HepG2 (cell line): ENCODE data around the gene RAB15. TPM values are rescaled to one million over a fixed set of nuclear protein-coding genes. Genes with fewer than 3 reads are reported as not detected.
A peak's percentile ranks its signal among the peaks of the same experiment; 100 is the strongest.

ENCODE experiments used
- AHR ChIP-seq: IDR thresholded peaks from 2 replicates; pipeline ENCODE4 v1.6.1; 2018; ENCODE audit warnings: missing genetic modification reagents, missing compliant biosample characterization
- ATF7-NPFF ChIP-seq: sonication (generic); formaldehyde crosslinking; IDR thresholded peaks from 2 replicates; pipeline ENCODE4 v1.8.1; 2023; ENCODE audit warnings: mild to moderate bottlenecking, low read depth, missing genetic modification reagents, moderate library complexity
- CBX2 ChIP-seq, 2 experiments: fragments of 200-600 bp in 1 of 2; sonication (generic); formaldehyde crosslinking in 1 of 2; IDR thresholded peaks; 2 replicates each; pipeline versions ENCODE4 v1.7.0 to v1.8.1; 2018 to 2022; ENCODE audit warnings: low read depth in 2 of 2, low read length in 1 of 2, mild to moderate bottlenecking in 1 of 2, missing genetic modification reagents in 1 of 2
- EED ChIP-seq: sonication (generic); formaldehyde crosslinking; IDR thresholded peaks from 2 replicates; pipeline ENCODE4 v1.5.0; 2020; ENCODE audit warnings: mild to moderate bottlenecking, missing genetic modification reagents
- ETV5 ChIP-seq: IDR thresholded peaks from 2 replicates; pipeline ENCODE4 v1.6.1; 2018; ENCODE audit warnings: missing biosample characterization, missing genetic modification reagents, inconsistent platforms, borderline replicate concordance
- FOXO1 ChIP-seq: sonication (generic); formaldehyde crosslinking; IDR thresholded peaks from 2 replicates; pipeline ENCODE4 v1.4.0; 2020; ENCODE audit warnings: missing genetic modification reagents
- JUND ChIP-seq: sonication (generic); formaldehyde crosslinking; IDR thresholded peaks from 2 replicates; pipeline ENCODE4 v1.8.0; 2022; ENCODE audit warnings: mild to moderate bottlenecking, missing genetic modification reagents
- KDM5A ChIP-seq: fragments of 200-600 bp; sonication (generic); IDR thresholded peaks from 2 replicates; pipeline ENCODE4 v1.7.0; 2018; ENCODE audit warnings: antibody characterized with exemption, mild to moderate bottlenecking, low read length, borderline replicate concordance
- NFE2L2 ChIP-seq: fragments of 150-350 bp; IDR thresholded peaks from 2 replicates; pipeline ENCODE4 v1.6.1; 2014; ENCODE audit warnings: low read length
- NFKB2 ChIP-seq: sonication (generic); formaldehyde crosslinking; IDR thresholded peaks from 2 replicates; pipeline ENCODE4 v1.4.0; 2020; ENCODE audit warnings: missing genetic modification reagents, borderline replicate concordance
- PHB2 ChIP-seq: fragments of 450-650 bp; IDR thresholded peaks from 2 replicates; pipeline ENCODE4 v1.6.1; 2018; ENCODE audit not compliant: partially characterized antibody
- REL ChIP-seq: sonication (generic); formaldehyde crosslinking; conservative IDR thresholded peaks from 2 replicates; pipeline ENCODE4 v1.8.0; 2022; ENCODE audit warnings: mild to moderate bottlenecking, missing genetic modification reagents, moderate library complexity
- SUZ12 ChIP-seq: fragments of 150-350 bp; IDR thresholded peaks from 2 replicates; pipeline ENCODE4 v1.6.1; 2014; ENCODE audit warnings: low read depth, low read length
- TFDP2 ChIP-seq: sonication (generic); formaldehyde crosslinking; IDR thresholded peaks from 2 replicates; pipeline ENCODE4 v1.4.0; 2020; ENCODE audit warnings: missing genetic modification reagents
- UBTF ChIP-seq: sonication (generic); formaldehyde crosslinking; IDR thresholded peaks from 2 replicates; pipeline ENCODE4 v1.4.0; 2020; ENCODE audit warnings: mild to moderate bottlenecking, missing genetic modification reagents
- ZMAT3 ChIP-seq: sonication (generic); formaldehyde crosslinking; conservative IDR thresholded peaks from 2 replicates; pipeline ENCODE4 v1.7.0; 2021; ENCODE audit warnings: missing genetic modification reagents
- ZNF34 ChIP-seq: sonication (generic); formaldehyde crosslinking; IDR thresholded peaks from 2 replicates; pipeline ENCODE4 v1.4.0; 2020; ENCODE audit warnings: mild to moderate bottlenecking, missing genetic modification reagents, borderline replicate concordance
- ZNF614 ChIP-seq: IDR thresholded peaks from 2 replicates; pipeline ENCODE4 v1.6.1; 2018; ENCODE audit warnings: missing biosample characterization, missing genetic modification reagents, inconsistent platforms, borderline replicate concordance
- ZNF713 ChIP-seq: sonication (generic); formaldehyde crosslinking; IDR thresholded peaks from 2 replicates; pipeline ENCODE4 v1.4.0; 2020; ENCODE audit warnings: mild to moderate bottlenecking, missing genetic modification reagents
- ZSCAN12 ChIP-seq: sonication (generic); formaldehyde crosslinking; IDR thresholded peaks from 2 replicates; pipeline ENCODE4 v1.9.0; 2021; ENCODE audit warnings: mild to moderate bottlenecking, missing genetic modification reagents
- ZZZ3 ChIP-seq: sonication (generic); formaldehyde crosslinking; IDR thresholded peaks from 2 replicates; pipeline ENCODE4 v1.4.0; 2020; ENCODE audit warnings: missing genetic modification reagents, mild to moderate bottlenecking, borderline replicate concordance
- polyA plus RNA-seq, 8 experiments: library from polyadenylated mRNA; depleted of rRNA in 3 of 8; stranded (reverse) in 7 of 8; unstranded in 1 of 8; fragments of >200 nt; fragmentation: Illumina TruSeq in 4 of 8; extraction: Trizol in 4 of 8; gene quantifications; 2 replicates each; pipeline versions ENCODE4 v1.2.1 to v1.2.3, GENCODE V29; 2011 to 2016; ENCODE audit warnings: low read depth in 4 of 8, missing spikeins in 1 of 8, mixed read lengths in 1 of 8; ENCODE audit not compliant: insufficient read depth in 1 of 8
- total RNA-seq, 5 experiments: library from RNA; depleted of rRNA; stranded (reverse); fragments of >200 nt; fragmentation: Illumina TruSeq; extraction: Trizol; gene quantifications; 2 replicates each; pipeline ENCODE4 v1.2.3, GENCODE V29; 2016; ENCODE audit warnings: low read depth in 1 of 5
- TF ChIP-seq, protein P1 (sequence below): sonication (generic); formaldehyde crosslinking; IDR thresholded peaks from 2 replicates; pipeline ENCODE4 v1.5.0; 2020; ENCODE audit warnings: mild to moderate bottlenecking, missing genetic modification reagents
- TF ChIP-seq, protein P2 (sequence below): sonication (generic); formaldehyde crosslinking; IDR thresholded peaks from 2 replicates; pipeline ENCODE4 v1.8.0; 2022; ENCODE audit warnings: mild to moderate bottlenecking, missing genetic modification reagents, moderate library complexity

RAB15 gene
- total and polyA plus RNA-seq, 2 of the 13 experiments (the other 11 are each of a cell fraction or from before 2014, with no cell fraction given): 7.4 to 18.5 TPM

GRCh38 chr14:64986648-64987437 lies 14.7 kb upstream of the RAB15 start, which contains the start of gene FNTB (continued):
- peak; percentile 50 for TF ChIP-seq UBTF (CRISPR knock-in tag)
- TF ChIP-seq ZMAT3 (CRISPR knock-in tag): 0 out of 2 replicates have a peak, but pooled peaks have one; percentile 66
- peak; percentile 15; the same call in 1 of the 2 replicates for TF ChIP-seq FOXO1 (CRISPR knock-in tag)
- TF ChIP-seq, protein P1, sequence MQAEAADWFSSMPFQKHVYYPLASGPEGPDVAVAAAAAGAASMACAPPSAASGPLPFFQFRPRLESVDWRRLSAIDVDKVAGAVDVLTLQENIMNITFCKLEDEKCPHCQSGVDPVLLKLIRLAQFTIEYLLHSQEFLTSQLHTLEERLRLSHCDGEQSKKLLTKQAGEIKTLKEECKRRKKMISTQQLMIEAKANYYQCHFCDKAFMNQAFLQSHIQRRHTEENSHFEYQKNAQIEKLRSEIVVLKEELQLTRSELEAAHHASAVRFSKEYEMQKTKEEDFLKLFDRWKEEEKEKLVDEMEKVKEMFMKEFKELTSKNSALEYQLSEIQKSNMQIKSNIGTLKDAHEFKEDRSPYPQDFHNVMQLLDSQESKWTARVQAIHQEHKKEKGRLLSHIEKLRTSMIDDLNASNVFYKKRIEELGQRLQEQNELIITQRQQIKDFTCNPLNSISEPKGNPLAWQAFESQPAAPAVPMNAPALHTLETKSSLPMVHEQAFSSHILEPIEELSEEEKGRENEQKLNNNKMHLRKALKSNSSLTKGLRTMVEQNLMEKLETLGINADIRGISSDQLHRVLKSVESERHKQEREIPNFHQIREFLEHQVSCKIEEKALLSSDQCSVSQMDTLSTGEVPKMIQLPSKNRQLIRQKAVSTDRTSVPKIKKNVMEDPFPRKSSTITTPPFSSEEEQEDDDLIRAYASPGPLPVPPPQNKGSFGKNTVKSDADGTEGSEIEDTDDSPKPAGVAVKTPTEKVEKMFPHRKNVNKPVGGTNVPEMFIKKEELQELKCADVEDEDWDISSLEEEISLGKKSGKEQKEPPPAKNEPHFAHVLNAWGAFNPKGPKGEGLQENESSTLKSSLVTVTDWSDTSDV: peak; percentile 82; the same call in 1 of the 2 replicates
- peak; percentile 92 for TF ChIP-seq TFDP2
- no peak for TF ChIP-seq ZNF713 (CRISPR knock-in tag)
- TF ChIP-seq ZZZ3 (CRISPR knock-in tag): peak; percentile 72; the same call in 1 of the 2 replicates
- peak; percentile 89; the same call in 1 of the 2 replicates for TF ChIP-seq ZNF34
- no peak for TF ChIP-seq PHB2
- TF ChIP-seq KDM5A: peak; percentile 95
- TF ChIP-seq JUND (CRISPR knock-in tag): peak; percentile 73; the same call in 1 of the 2 replicates
- TF ChIP-seq ZNF614 (CRISPR knock-in tag): peak; percentile 49; the same call in 1 of the 2 replicates
- no peak for TF ChIP-seq CBX2 (IDR thresholded peaks at IDR 0.05; ENCODE audit: low read depth, low read length)
- TF ChIP-seq CBX2 (CRISPR knock-in tag; IDR thresholded peaks at IDR 0.05; ENCODE audit: low read depth): no peak
- TF ChIP-seq, protein P2, sequence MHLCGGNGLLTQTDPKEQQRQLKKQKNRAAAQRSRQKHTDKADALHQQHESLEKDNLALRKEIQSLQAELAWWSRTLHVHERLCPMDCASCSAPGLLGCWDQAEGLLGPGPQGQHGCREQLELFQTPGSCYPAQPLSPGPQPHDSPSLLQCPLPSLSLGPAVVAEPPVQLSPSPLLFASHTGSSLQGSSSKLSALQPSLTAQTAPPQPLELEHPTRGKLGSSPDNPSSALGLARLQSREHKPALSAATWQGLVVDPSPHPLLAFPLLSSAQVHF (CRISPR knock-in tag): no peak
- peak; percentile 94 for TF ChIP-seq REL (CRISPR knock-in tag)
- peak; percentile 52 for TF ChIP-seq ATF7-NPFF (CRISPR knock-in tag)
- no peak for TF ChIP-seq ZSCAN12
- peak; percentile 6 for TF ChIP-seq ETV5 (CRISPR knock-in tag)
- no peak; the same call in 1 of the 2 replicates for TF ChIP-seq NFKB2 (CRISPR knock-in tag)
- TF ChIP-seq SUZ12: peak; percentile 88
- TF ChIP-seq EED: peak; percentile 19; the same call in 1 of the 2 replicates
- peak; percentile 30; the same call in 1 of the 2 replicates for TF ChIP-seq AHR (CRISPR knock-in tag)
- TF ChIP-seq NFE2L2: no peak
